ENCODE data around the gene RNF157.

GRCh38 chr17:76156662-76156991 lies 83.7 kb downstream of the RNF157 start:
- TF ChIP-seq EZH2 (IDR thresholded peaks at IDR 0.05) (no peak), POLR2AphosphoS5 (IDR thresholded peaks at IDR 0.05; ENCODE audit: borderline replicate concordance, low read depth, low read length) (no peak)
